ENCODE data around the gene SIGLEC15.

DNA sequence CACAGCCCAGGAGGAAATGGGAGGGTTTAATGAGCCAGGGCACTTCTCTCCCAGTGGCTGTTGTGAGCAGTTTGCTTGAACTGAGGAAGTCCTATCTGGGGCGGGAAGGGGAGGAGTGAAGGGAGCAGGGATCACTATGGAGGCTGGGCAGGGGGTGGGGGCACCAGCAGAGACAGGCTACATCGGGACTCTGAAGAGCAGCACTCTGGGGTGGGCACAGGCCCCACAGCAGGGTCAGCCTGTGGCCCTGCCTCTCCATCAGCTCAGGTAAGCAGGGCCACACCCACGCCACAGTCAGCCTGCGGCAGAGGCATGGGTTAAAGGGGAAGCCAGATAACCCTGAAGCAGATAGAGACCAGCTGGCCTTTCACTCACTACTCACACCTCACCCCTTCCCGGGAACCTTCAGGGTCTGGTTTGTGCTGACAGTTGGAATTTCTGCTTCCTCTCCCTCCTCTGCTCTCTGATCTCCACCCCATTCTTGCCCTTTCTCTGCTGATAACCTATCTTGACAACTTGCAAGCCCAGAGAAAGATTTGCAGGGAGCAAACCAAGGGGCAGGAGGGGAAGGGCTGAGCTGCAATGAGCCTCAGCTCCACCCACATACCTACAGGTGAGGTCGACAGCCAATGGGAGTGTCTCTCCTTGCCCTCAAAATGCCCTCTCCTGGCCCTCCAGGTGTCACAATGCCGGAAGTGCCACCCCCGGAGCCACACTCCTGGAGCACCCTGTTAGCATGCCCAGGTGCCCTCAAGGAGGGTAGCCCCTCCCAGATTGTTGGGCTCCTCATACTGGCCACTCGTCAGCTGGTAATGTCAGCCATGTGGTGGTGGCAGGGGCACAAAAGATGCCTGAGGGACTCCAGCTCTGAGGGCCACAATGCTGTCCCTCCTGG, 3.7 kb downstream of the SIGLEC15 start:
- no peak for TF ChIP-seq HNF4A (conservative IDR thresholded peaks at IDR 0.05)
- no peak for TF ChIP-seq YY1 (IDR thresholded peaks at IDR 0.05)
- TF ChIP-seq, protein P1, sequence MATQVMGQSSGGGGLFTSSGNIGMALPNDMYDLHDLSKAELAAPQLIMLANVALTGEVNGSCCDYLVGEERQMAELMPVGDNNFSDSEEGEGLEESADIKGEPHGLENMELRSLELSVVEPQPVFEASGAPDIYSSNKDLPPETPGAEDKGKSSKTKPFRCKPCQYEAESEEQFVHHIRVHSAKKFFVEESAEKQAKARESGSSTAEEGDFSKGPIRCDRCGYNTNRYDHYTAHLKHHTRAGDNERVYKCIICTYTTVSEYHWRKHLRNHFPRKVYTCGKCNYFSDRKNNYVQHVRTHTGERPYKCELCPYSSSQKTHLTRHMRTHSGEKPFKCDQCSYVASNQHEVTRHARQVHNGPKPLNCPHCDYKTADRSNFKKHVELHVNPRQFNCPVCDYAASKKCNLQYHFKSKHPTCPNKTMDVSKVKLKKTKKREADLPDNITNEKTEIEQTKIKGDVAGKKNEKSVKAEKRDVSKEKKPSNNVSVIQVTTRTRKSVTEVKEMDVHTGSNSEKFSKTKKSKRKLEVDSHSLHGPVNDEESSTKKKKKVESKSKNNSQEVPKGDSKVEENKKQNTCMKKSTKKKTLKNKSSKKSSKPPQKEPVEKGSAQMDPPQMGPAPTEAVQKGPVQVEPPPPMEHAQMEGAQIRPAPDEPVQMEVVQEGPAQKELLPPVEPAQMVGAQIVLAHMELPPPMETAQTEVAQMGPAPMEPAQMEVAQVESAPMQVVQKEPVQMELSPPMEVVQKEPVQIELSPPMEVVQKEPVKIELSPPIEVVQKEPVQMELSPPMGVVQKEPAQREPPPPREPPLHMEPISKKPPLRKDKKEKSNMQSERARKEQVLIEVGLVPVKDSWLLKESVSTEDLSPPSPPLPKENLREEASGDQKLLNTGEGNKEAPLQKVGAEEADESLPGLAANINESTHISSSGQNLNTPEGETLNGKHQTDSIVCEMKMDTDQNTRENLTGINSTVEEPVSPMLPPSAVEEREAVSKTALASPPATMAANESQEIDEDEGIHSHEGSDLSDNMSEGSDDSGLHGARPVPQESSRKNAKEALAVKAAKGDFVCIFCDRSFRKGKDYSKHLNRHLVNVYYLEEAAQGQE (IDR thresholded peaks at IDR 0.05): no peak
- TF ChIP-seq, protein P2, sequence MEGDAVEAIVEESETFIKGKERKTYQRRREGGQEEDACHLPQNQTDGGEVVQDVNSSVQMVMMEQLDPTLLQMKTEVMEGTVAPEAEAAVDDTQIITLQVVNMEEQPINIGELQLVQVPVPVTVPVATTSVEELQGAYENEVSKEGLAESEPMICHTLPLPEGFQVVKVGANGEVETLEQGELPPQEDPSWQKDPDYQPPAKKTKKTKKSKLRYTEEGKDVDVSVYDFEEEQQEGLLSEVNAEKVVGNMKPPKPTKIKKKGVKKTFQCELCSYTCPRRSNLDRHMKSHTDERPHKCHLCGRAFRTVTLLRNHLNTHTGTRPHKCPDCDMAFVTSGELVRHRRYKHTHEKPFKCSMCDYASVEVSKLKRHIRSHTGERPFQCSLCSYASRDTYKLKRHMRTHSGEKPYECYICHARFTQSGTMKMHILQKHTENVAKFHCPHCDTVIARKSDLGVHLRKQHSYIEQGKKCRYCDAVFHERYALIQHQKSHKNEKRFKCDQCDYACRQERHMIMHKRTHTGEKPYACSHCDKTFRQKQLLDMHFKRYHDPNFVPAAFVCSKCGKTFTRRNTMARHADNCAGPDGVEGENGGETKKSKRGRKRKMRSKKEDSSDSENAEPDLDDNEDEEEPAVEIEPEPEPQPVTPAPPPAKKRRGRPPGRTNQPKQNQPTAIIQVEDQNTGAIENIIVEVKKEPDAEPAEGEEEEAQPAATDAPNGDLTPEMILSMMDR (IDR thresholded peaks at IDR 0.05; ENCODE audit: low read depth, low read length, missing input control): no peak
- peak; percentile 43 for TF ChIP-seq SP1 (IDR thresholded peaks at IDR 0.05)
- TF ChIP-seq, protein P3, sequence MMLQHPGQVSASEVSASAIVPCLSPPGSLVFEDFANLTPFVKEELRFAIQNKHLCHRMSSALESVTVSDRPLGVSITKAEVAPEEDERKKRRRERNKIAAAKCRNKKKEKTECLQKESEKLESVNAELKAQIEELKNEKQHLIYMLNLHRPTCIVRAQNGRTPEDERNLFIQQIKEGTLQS (IDR thresholded peaks at IDR 0.05): no peak

All from liver (tissue), 3 donors.